NCI-H2196 treated with DMSO at 0.1 percent for 48 hours (cell line): ENCODE measurements around the gene CLEC2D.
"Not testable (repeated sequence)": the region's sequence is repeated elsewhere in the genome, so short reads cannot be mapped to it uniquely, and the experiment has no call there.

Experiments
- DNase-seq: peaks from one replicate; lab custom pipeline; 2025; ENCODE audit not compliant: unreplicated experiment; lab: John Stamatoyannopoulos, UW

Gene CLEC2D

DNA sequence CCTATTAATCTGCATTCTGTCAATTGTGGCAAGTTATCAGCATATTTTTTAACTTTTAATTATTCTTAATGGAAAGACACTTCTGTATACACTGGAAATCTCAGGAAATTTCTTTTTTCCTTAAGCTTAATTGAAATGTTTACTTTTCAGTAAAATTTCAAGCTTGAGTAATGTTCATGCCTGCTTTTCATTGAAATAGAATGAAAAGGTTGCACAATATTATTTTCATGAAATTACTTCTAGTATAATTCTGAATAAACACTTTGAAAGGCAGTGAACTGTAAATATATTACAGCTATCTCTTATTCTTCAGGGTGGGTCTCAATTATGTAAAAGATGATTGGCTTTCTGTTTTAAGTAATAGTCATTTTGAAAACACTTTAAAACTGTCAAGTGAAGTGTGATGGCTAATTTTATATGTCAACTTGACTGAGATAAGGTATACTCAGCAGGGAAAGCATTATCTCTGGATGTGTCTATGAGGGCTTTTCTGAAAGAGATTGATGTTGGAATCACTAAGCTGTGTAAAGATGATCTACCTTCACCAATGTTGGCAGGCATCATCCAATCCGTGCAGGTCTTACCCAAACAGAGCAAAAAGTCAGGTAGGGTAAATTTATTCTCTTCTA, 29.9 kb downstream of the CLEC2D start:
- DNase-seq = no peak

GRCh38 chr12:9699898-9700605, 30.5 kb downstream of the CLEC2D start:
- DNase-seq = no peak

GRCh38 chr12:9700606-9700956, 31.1 kb downstream of the CLEC2D start:
- DNase-seq = no peak

DNA sequence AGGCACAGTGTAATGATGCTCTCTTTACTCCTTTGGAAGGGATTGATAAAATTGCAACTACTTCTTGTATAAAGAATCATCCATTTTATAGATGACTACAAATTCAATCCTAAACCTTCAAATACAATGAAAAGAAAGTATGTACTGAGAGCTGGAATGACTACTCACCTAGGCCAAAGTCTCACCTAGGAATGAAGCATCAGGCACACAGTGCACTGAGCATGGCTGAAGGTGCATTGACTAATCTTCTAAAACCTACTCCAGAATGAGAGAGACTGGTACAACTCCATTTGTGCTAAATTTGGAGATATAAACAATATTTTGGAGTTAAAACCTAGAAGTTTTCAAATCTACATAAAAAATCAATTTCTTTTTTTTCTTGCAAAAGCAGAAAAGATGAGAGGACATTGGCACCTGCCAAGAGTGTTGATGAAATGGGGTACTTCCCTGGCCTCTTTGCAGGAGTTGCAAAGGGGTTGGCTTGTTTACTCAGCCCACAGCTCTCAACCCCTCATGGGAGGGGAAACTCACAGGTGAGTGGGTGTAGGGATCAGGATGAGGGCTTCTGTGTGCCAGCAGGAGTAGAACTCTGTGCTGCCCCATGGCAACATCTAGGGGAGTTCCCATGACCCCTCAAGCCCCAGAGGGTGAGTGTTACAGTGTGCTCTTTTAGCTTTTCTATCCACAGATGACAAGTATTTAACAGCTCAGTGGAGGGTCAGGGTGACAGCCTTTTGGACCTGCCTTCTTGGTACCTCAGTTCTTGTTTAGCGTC, 32.1 kb downstream of the CLEC2D start:
- no peak for DNase-seq

DNA sequence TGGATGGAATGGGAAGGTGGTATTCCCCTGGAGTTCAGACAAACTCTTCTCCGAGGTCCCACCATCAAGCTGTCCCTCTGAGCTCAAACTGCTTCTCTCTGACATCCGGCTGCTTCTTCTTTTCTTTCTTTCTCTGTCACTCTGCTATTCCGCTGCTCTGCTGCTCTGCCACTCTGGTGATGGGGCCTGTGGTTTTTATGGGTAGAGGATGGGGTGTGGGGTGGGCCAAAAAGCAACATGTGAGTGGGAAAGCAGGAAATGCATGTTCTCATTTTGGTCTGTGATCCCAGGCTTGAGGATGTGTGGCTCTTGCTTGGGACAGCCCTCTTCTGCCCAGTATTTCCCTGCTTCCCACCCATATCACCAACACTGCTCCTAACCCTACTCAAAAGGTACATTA, 32.7 kb downstream of the CLEC2D start:
- no peak for DNase-seq

DNA sequence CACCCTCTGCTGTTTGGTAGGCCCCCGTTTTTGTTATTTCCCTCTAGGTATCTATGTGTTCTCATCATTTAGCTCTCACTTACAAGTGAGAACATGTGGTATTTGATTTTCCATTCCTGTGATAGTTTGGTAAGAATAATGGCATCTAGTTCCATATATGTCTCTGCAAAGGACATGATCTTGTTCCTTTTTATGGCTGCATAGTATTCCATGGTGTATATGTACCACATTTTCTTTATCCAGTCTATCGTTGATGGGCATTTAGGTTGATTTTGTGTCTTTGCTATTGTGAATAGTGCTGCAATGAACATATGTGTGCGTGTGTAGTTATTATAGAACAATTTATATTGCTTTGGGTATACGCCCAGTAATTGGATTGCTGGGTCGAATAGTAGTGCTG, 35.0 kb downstream of the CLEC2D start:
- not testable (repeated sequence) for DNase-seq

DNA sequence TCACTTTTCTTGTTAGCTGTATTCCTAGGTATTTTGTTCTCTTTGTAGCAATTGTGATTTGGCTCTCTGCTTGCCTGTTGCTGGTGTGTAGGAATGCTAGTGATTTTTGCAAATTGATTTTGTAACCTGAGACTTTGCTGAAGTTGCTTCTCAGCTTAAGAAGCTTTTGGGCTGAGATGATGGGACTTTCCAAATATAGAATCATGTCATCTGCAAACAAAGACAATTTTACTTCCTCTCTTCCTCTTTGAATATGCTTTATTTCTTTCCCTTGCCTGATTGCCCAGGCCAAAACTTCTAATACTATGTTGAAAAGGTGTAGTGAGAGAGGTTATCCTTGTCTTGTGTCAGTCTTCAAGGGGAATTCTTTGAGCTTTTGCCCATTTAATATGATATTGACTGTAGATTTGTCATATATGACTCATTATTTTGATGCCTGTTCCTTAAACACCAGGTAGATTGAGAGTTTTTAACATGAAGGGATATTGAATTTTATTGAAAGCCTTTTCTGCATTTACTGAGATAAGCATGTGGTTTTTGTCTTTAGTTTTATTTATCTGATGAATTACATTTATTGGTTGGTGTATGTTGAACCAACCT, 36.7 kb downstream of the CLEC2D start:
- DNase-seq = no peak

DNA sequence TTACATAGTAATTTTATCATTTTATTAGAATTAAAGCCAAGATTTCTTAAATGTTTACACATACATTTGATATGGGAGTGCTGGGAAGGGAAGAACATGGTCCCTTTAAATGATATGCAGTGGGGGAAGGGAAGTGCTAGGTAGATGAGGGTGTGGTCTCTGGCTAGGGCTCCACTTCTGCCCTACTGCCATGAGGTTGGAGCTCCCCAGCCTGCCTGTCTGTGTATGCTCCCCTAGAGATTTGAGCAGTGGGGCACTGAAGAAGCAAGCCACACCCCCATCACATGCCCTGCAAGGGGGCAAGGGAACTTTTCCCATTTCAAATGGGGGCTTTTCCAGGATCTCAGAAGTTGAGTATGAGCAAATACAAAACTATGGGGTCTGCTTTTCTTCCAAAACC, 37.8 kb downstream of the CLEC2D start:
- DNase-seq = no peak

- no peak for DNase-seq
These were observed 38.6 kb downstream of the CLEC2D start for GRCh38 chr12:9707864-9708808.

DNA sequence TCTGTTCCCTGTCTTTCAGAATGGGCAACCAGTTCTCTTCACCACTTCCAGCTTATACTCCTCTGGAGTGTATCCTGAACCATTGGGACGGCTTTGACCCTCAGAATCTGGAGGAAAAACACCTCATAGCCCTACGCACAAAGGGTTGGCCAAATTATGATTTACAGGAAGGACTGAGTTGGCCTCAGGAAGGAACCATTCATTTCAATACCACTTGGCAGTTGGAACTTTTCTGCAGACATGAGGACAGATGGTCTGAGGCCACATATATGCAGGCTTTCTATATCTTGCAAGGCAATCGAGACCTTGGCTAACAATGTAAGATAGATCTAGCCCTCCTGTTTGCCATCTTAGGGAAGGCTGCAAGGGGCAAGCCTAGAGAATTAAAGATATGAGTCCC, 39.3 kb downstream of the CLEC2D start:
- no peak for DNase-seq

GRCh38 chr12:9710584-9711375, 41.3 kb downstream of the CLEC2D start:
- no peak for DNase-seq

DNA sequence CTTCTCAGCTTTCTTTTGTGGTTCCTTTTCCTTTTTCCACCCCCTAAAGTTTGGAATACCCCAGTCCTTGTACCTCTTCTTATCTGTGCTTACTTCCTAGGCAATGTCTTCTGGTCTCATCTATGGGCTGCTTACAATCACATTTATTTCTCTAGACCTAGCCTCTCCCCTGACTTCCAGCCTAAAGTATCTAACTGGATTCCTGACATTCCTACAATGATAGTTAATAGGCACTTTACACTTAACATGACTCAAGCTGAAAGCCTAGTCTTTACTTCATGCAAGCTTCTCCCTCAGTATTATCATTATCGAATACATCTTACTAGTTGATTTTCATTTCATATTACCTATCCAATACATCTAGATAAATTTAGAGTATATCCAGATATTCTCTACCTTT, 42.2 kb downstream of the CLEC2D start:
- no peak for DNase-seq

GRCh38 chr12:9713032-9713558, 43.6 kb downstream of the CLEC2D start:
- not testable (repeated sequence) for DNase-seq

- no peak for DNase-seq
These were observed 47.8 kb downstream of the CLEC2D start for GRCh38 chr12:9717070-9717925.

- no peak for DNase-seq
These were observed 49.5 kb downstream of the CLEC2D start for GRCh38 chr12:9718968-9719367.

GRCh38 chr12:9719790-9720189, 50.3 kb downstream of the CLEC2D start:
- DNase-seq = no peak

GRCh38 chr12:9721394-9722092, 52.0 kb downstream of the CLEC2D start:
- DNase-seq = no peak

DNA sequence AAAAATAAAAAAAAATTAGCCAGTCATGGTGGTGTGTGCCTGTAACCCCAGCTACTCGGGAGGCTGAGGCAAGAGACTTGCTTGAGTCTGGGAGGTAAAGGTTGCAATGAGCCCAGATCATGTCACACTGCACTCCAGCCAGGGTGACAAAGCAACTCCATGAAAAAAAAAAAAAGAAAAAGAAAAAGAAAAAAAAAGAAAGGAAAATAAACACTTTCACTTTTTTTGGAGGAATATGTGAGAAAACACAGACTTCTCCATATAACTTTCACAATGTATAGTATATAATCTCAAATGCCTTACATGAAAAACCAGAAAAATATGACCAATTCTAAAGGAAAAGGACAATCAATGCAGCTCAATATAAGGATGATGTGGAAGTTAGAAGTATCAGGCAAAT, 54.5 kb downstream of the CLEC2D start:
- DNase-seq = no peak
